ENCODE measurements around the gene ST14.
"Not testable (repeated sequence)": the region's sequence is repeated elsewhere in the genome, so short reads cannot be mapped to it uniquely, and the experiment has no call there.

ST14 gene

GRCh38 chr11:130165601-130166456 is 6.2 kb downstream of the ST14 start:
- no peak for DNase-seq

GRCh38 chr11:130166457-130166784 is 6.8 kb downstream of the ST14 start:
- DNase-seq = no peak

- no peak for DNase-seq
Measured at GRCh38 chr11:130167146-130167545, 7.6 kb downstream of the ST14 start.

- no peak for DNase-seq
Measured at GRCh38 chr11:130168105-130168504, 8.5 kb downstream of the ST14 start.

- DNase-seq = no peak
Measured at GRCh38 chr11:130170345-130170744, 10.8 kb downstream of the ST14 start.

GRCh38 chr11:130171534-130171933 is 12.0 kb downstream of the ST14 start:
- DNase-seq = no peak

GRCh38 chr11:130172001-130172400 is 12.4 kb downstream of the ST14 start:
- not testable (repeated sequence) for DNase-seq

GRCh38 chr11:130174642-130175041 is 15.1 kb downstream of the ST14 start:
- no peak for DNase-seq

- DNase-seq = no peak
Measured at GRCh38 chr11:130175898-130176297, 16.3 kb downstream of the ST14 start.

GRCh38 chr11:130177782-130178181 is 18.2 kb downstream of the ST14 start:
- DNase-seq = no peak

- DNase-seq = no peak
Measured at GRCh38 chr11:130178441-130179339, 19.1 kb downstream of the ST14 start.

GRCh38 chr11:130179396-130180306 is 20.1 kb downstream of the ST14 start:
- no peak for DNase-seq

- no peak for DNase-seq
Measured at GRCh38 chr11:130180491-130180890, 20.9 kb downstream of the ST14 start.

- no peak for DNase-seq
Measured at GRCh38 chr11:130180896-130181294, 21.3 kb downstream of the ST14 start.

GRCh38 chr11:130181295-130182272 is 22.0 kb downstream of the ST14 start:
- DNase-seq = peak; percentile 35

- no peak for DNase-seq
Measured at GRCh38 chr11:130183878-130184610, 24.5 kb downstream of the ST14 start.

GRCh38 chr11:130187096-130187495 is 27.5 kb downstream of the ST14 start:
- DNase-seq = no peak

GRCh38 chr11:130188047-130188446 is 28.5 kb downstream of the ST14 start:
- DNase-seq = no peak

GRCh38 chr11:130188585-130189347 is 29.2 kb downstream of the ST14 start:
- DNase-seq = no peak
